K562 (cell line): ENCODE results near the gene ABCA3.

Experiments
- CBFB ChIP-seq: sonication (generic); formaldehyde crosslinking; IDR thresholded peaks from 2 replicates; pipeline ENCODE4 v1.4.0; 2020; ENCODE audit warnings: mild to moderate bottlenecking, missing genetic modification reagents
- EP300 ChIP-seq: IDR thresholded peaks from 2 replicates; pipeline ENCODE4 v1.6.1; 2012; ENCODE audit warnings: low read length, improper control_type of control experiment

- no peak for TF ChIP-seq CBFB
- TF ChIP-seq EP300 = no peak
These were observed 59.5 kb downstream of the ABCA3 start for GRCh38 chr16:2280981-2281542.
